Heart right ventricle (tissue), 16 donors: ENCODE data around the gene CACNA1E. TPM values are rescaled to one million over a fixed set of nuclear protein-coding genes. Genes with fewer than 3 reads are reported as not detected.

Experiments used
- ATAC-seq, 8 donors: fragments of 200-7000 bp; cut with Tn5 transposase; one replicate each; pipeline ENCODE4 v1.9.1; 2020; ENCODE audit warnings: mild to moderate bottlenecking in 8 of 8, moderate library complexity in 8 of 8, moderate number of reproducible peaks in 1 of 8
- DNase-seq, 2 donors: peaks; one replicate each; pipeline ENCODE4 v3.0.0-alpha.2; 2020
- H3K27ac ChIP-seq, 10 donors: fragments of 200-600 bp; sonication (generic) in 2 of 10; one replicate each; pipeline versions ENCODE4 v1.5.0 to v1.8.0; 2020 to 2022; ENCODE audit warnings: mild to moderate bottlenecking in 3 of 10
- H3K27me3 ChIP-seq, 7 donors: fragments of 200-600 bp; one replicate each; pipeline ENCODE4 v1.8.0; 2021 to 2022; ENCODE audit warnings: mild to moderate bottlenecking in 2 of 7
- H3K36me3 ChIP-seq, 9 donors: fragments of 200-600 bp; sonication (generic) in 1 of 9; one replicate each; pipeline versions ENCODE4 v1.5.0 to v1.8.0; 2020 to 2022; ENCODE audit warnings: mild to moderate bottlenecking in 2 of 9
- H3K4me1 ChIP-seq, 9 donors: fragments of 200-600 bp; sonication (generic) in 1 of 9; one replicate each; pipeline versions ENCODE4 v1.5.0 to v1.8.0; 2020 to 2022; ENCODE audit warnings: mild to moderate bottlenecking in 4 of 9
- H3K4me3 ChIP-seq, 10 donors: fragments of 200-600 bp; sonication (generic) in 2 of 10; one replicate each; pipeline versions ENCODE4 v1.5.0 to v1.8.0; 2020 to 2022; ENCODE audit warnings: mild to moderate bottlenecking in 7 of 10, moderate library complexity in 2 of 10
- H3K9me3 ChIP-seq, 11 donors: fragments of 200-600 bp in 10 of 11; sonication (generic) in 2 of 11; one replicate each; pipeline versions ENCODE4 v1.5.0 to v1.8.0; 2013 to 2022; ENCODE audit warnings: mild to moderate bottlenecking in 2 of 11, control low read depth in 1 of 11, moderate library complexity in 1 of 11
- WGBS, 2 donors: extraction: QIAGEN DNeasy Blood & Tissue Kit; methylation state at CpG; one replicate each; pipeline ENCODE4 v1.1.7; 2013; ENCODE audit warnings: inconsistent platforms in 1 of 2; 5-methylcytosine and 5-hydroxymethylcytosine counted together
- intact Hi-C, 10 donors: fragments of 100-400 bp; cut with DNase I; formaldehyde crosslinking; loops; one replicate each; pipeline versions ENCODE4 v1.11.1 to v1.14.2; 2022
- polyA plus RNA-seq, 2 donors: library from polyadenylated mRNA; stranded (reverse); fragments of 200-250 nt; gene quantifications; one replicate each; pipeline ENCODE4 v1.2.3, GENCODE V29; 2013
- total RNA-seq, 10 donors: library from RNA; stranded (reverse); fragmentation: NEBNext Ultra II Directional in 3 of 10; extraction: Animal tissue kit (Norgen Biotek cat#: 25700) in 3 of 10; gene quantifications; one replicate each; pipeline versions ENCODE4 v1.2.1 to v1.2.4, GENCODE V29; 2021 to 2023
- TF ChIP-seq, protein P1 (sequence below), 9 donors: fragments of 200-600 bp; sonication (generic) in 2 of 9; IDR thresholded peaks; one replicate each; pipeline versions ENCODE4 v1.5.0 to v1.8.0; 2021 to 2022; ENCODE audit warnings: antibody characterized with exemption in 9 of 9, mild to moderate bottlenecking in 5 of 9, moderate library complexity in 1 of 9
- donor health status: Arrhythmogenic right ventricular cardiomyopathy.
- donor health status: ischemic (EF 13 %, LVEDD 7.1; RV severe dilation, severe dysfunction).
- donor health status: healthy with polysubstance abuse.
- donor health status: DM: no; HTN: yes; CAD: no.
- donor health status: DM: no; HTN: no; CAD: no.
- donor health status: ischemic (EF 25% LVEDD 6.9; RV normal size, moderate dysfunction).
- donor health status: ischemic (EF 25% LVEDD 5.7; RV mildly dilated, moderate dysfunction).
- donor health status: healthy.
- donor health status: DM: yes; HTN: yes; CAD: no.
- donor health status: Ischemic cardiomyopathy.
- donor health status: ischemic (EF 35%, LVEDD 5.7; RV mildly dilated, moderate dysfunction).
- donor health status: nonischemic (EF 11% LVEDD 7.7; RV severe dilation, severe dysfunction).
- donor health status: DM: yes; HTN: yes; CAD: no.
- donor health status: PGD.
- donor health status: ischemic (EF 29% LVEDD 5.4; RV normal size, mild dysfunction).
- donor health status: nonischemic (EF 23%, LVEDD 6.1; RV moderate dilation, normal function).

CACNA1E gene
- total and polyA plus RNA-seq, 12 donors: 0.04 to 21.7 (median 0.71) TPM

DNA sequence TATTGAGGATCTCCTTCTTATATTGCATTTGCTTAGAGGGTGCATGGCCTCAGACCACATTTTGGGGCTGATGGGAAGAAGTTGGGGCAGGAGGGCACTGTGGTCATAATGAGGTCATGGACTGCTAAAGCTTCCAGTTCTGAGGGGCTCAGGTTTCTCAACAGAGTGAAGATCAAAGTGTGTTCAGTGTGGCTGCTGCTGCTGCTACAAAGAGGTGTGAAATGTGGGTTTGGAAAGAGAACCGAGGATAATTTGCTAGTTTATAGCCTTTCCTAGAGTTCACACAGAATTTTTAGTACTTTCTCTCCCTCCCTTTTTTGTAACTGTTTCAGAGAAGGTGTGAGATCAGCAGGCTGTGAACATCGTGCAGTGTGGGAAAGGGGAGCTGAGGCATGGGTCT is 73.3 kb downstream of the CACNA1E start:
- intact Hi-C loops: no loop called here
- Histone ChIP-seq H3K36me3 (no peaks in the 10 kb centered on the region), H3K4me1 (peaks cover 0 to 4% (median 0%) of the 10 kb centered on the region in 9 donors), H3K4me3 (no peak overlapping the region), H3K27me3 (peaks cover 0 to 56% (median 39%) of the 10 kb centered on the region in 7 donors), H3K9me3 (no peaks in the 10 kb centered on the region), H3K27ac (no peak overlapping the region)
- 22 to 26% methylated on average over 2 of the region's 2 CpGs for WGBS, 2 donors
- TF ChIP-seq, protein P1, sequence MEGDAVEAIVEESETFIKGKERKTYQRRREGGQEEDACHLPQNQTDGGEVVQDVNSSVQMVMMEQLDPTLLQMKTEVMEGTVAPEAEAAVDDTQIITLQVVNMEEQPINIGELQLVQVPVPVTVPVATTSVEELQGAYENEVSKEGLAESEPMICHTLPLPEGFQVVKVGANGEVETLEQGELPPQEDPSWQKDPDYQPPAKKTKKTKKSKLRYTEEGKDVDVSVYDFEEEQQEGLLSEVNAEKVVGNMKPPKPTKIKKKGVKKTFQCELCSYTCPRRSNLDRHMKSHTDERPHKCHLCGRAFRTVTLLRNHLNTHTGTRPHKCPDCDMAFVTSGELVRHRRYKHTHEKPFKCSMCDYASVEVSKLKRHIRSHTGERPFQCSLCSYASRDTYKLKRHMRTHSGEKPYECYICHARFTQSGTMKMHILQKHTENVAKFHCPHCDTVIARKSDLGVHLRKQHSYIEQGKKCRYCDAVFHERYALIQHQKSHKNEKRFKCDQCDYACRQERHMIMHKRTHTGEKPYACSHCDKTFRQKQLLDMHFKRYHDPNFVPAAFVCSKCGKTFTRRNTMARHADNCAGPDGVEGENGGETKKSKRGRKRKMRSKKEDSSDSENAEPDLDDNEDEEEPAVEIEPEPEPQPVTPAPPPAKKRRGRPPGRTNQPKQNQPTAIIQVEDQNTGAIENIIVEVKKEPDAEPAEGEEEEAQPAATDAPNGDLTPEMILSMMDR (IDR thresholded peaks at IDR 0.05): no peak
- DNase-seq (no peak), ATAC-seq (no peak)

DNA sequence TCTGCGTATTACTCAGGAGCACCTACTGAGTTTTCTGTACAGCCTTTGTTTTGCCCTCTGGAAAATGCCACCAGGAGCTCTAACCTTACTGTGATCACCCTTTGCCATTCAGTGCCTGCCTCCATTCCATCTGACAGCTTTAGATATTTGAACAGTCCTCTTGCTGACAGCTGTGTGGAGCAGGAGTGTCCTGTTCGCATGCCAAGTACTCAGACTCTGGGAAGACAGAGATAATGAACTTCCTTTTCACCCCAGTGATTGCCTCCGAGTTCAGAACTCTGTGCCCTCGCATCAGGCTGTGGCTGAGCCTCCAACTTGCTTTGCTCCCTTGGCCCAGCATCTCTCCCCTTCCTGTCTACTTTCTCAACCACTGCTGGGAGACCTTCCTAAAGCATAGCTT is 74.0 kb downstream of the CACNA1E start:
- 27 to 32% methylated on average over 4 of the region's 4 CpGs for WGBS, 2 donors
- Histone ChIP-seq H3K4me1 (peaks cover 0 to 4% (median 0%) of the 10 kb centered on the region in 9 donors), H3K27me3 (peaks cover 0 to 56% (median 36%) of the 10 kb centered on the region in 7 donors), H3K4me3 (no peak overlapping the region), H3K9me3 (no peaks in the 10 kb centered on the region), H3K27ac (no peak overlapping the region), H3K36me3 (no peaks in the 10 kb centered on the region)
- ATAC-seq (peak in 1 of 8 donors; percentile 53), DNase-seq (no peak)
- TF ChIP-seq, protein P1 (IDR thresholded peaks at IDR 0.05): no peak
- intact Hi-C loops: no loop called here

DNA sequence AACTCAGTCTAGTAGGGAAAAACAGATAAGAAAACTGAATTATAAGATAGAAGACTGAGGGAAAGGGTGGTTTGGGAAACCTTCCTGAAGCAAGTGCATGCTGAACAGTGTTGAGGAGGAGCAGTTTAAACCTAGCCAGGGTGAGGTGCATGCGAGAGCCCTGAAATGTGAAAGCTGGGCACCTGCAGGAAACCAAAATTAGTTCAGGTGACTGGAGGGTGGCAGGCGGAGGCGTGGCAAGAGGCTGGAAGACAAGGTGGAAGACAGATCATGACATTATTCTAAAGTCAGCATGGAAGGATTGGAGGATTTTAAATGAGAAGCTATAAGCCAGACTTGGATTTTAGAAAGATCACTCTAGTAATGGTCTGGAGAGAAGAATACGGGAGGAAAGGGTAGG is 75.1 kb downstream of the CACNA1E start:
- TF ChIP-seq, protein P1 (IDR thresholded peaks at IDR 0.05): no peak
- Histone ChIP-seq H3K27ac (no peak overlapping the region), H3K9me3 (no peaks in the 10 kb centered on the region), H3K4me3 (no peak overlapping the region), H3K27me3 (peaks cover 0 to 50% (median 29%) of the 10 kb centered on the region in 7 donors), H3K4me1 (peaks cover 0 to 4% (median 0%) of the 10 kb centered on the region in 9 donors), H3K36me3 (no peaks in the 10 kb centered on the region)
- intact Hi-C loops: no loop called here
- no peak for ATAC-seq
- no peak for DNase-seq
- 91 to 94% methylated on average over 4 of the region's 4 CpGs for WGBS, 2 donors

- Histone ChIP-seq H3K9me3 (no peaks in the 10 kb centered on the region), H3K36me3 (no peaks in the 10 kb centered on the region), H3K27ac (no peak overlapping the region), H3K4me1 (peaks cover 0 to 4% (median 0%) of the 10 kb centered on the region in 9 donors), H3K27me3 (peaks cover 0 to 47% (median 29%) of the 10 kb centered on the region in 7 donors), H3K4me3 (no peak overlapping the region)
- WGBS, 2 donors: 0 to 9% methylated on average over 1 of the region's 1 CpG
- TF ChIP-seq, protein P1 (IDR thresholded peaks at IDR 0.05): no peak
- intact Hi-C loops: no loop called here
- ATAC-seq (no peak), DNase-seq (no peak)
Observed at GRCh38 chr1:181559142-181559541, 75.8 kb downstream of the CACNA1E start.
